RWPE2 (cell line): ENCODE results near the gene SNX9.
A peak's percentile ranks its signal among the peaks of the same experiment; 100 is the strongest.

Experiments
- ATAC-seq: fragments of 200-7000 bp; cut with Tn5 transposase; 3 replicates; pipeline ENCODE4 v1.9.1; 2021; ENCODE audit warnings: low read depth
- DNase-seq: peaks from one replicate; pipeline ENCODE4 v3.0.0-alpha.2; 2020; ENCODE audit warnings: low spot score
- H3K27ac ChIP-seq: fragments of 450-650 bp; 2 replicates; pipeline ENCODE4 v1.5.1; 2017; ENCODE audit warnings: mild to moderate bottlenecking; ENCODE audit not compliant: poor library complexity, severe bottlenecking
- H3K27me3 ChIP-seq: fragments of 250-450 bp; sonication (Bioruptor Pico); 2 replicates; pipeline ENCODE4 v1.5.1; 2021; ENCODE audit warnings: mild to moderate bottlenecking, moderate library complexity; ENCODE audit not compliant: insufficient read depth, poor library complexity, severe bottlenecking
- H3K36me3 ChIP-seq: fragments of 250-450 bp; sonication (Bioruptor Pico); 2 replicates; pipeline ENCODE4 v1.5.1; 2020; ENCODE audit warnings: low read depth, mild to moderate bottlenecking, moderate library complexity
- H3K4me1 ChIP-seq: fragments of 250-450 bp; sonication (Bioruptor Pico); 2 replicates; pipeline ENCODE4 v1.5.1; 2021; ENCODE audit warnings: mild to moderate bottlenecking, moderate library complexity; ENCODE audit not compliant: insufficient read depth, poor library complexity, severe bottlenecking
- H3K4me3 ChIP-seq: fragments of 250-450 bp; sonication (Bioruptor Pico); 2 replicates; pipeline ENCODE4 v1.5.1; 2021; ENCODE audit warnings: mild to moderate bottlenecking, moderate library complexity; ENCODE audit not compliant: severe bottlenecking
- H3K9me3 ChIP-seq: fragments of 250-450 bp; sonication (Bioruptor Pico); 2 replicates; pipeline ENCODE4 v1.5.1; 2021; ENCODE audit warnings: mild to moderate bottlenecking, moderate library complexity; ENCODE audit not compliant: severe bottlenecking
- TF ChIP-seq, protein P1 (sequence below): fragments of 450-650 bp; IDR thresholded peaks from one replicate; pipeline ENCODE4 v1.5.1; 2017; ENCODE audit warnings: mild to moderate bottlenecking, moderate library complexity; ENCODE audit not compliant: poor library complexity, severe bottlenecking

The SNX9 gene

GRCh38 chr6:157952861-157953351, 129.9 kb downstream of the SNX9 start:
- DNase-seq (no peak), ATAC-seq (0 out of 3 replicates have a peak, but pooled peaks have one; percentile 26)
- no peaks in the 10 kb centered on the region for H3K36me3 ChIP-seq
- no peak overlapping the region for H3K27ac ChIP-seq
- no peak overlapping the region for H3K4me3 ChIP-seq
- H3K27me3 ChIP-seq: no peaks in the 10 kb centered on the region
- TF ChIP-seq, protein P1, sequence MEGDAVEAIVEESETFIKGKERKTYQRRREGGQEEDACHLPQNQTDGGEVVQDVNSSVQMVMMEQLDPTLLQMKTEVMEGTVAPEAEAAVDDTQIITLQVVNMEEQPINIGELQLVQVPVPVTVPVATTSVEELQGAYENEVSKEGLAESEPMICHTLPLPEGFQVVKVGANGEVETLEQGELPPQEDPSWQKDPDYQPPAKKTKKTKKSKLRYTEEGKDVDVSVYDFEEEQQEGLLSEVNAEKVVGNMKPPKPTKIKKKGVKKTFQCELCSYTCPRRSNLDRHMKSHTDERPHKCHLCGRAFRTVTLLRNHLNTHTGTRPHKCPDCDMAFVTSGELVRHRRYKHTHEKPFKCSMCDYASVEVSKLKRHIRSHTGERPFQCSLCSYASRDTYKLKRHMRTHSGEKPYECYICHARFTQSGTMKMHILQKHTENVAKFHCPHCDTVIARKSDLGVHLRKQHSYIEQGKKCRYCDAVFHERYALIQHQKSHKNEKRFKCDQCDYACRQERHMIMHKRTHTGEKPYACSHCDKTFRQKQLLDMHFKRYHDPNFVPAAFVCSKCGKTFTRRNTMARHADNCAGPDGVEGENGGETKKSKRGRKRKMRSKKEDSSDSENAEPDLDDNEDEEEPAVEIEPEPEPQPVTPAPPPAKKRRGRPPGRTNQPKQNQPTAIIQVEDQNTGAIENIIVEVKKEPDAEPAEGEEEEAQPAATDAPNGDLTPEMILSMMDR: no peak
- H3K4me1 ChIP-seq: no peaks in the 10 kb centered on the region
- peaks cover 8% of the 10 kb centered on the region for H3K9me3 ChIP-seq

- Histone ChIP-seq H3K27ac (no peak overlapping the region), H3K4me1 (no peaks in the 10 kb centered on the region), H3K27me3 (no peaks in the 10 kb centered on the region), H3K9me3 (peaks cover 11% of the 10 kb centered on the region), H3K36me3 (no peaks in the 10 kb centered on the region), H3K4me3 (no peak overlapping the region)
- no peak for DNase-seq
- TF ChIP-seq, protein P1: no peak
- peak; percentile 7; the same call in 1 of the 3 replicates for ATAC-seq
These were observed 130.6 kb downstream of the SNX9 start for GRCh38 chr6:157953580-157954091.

DNA sequence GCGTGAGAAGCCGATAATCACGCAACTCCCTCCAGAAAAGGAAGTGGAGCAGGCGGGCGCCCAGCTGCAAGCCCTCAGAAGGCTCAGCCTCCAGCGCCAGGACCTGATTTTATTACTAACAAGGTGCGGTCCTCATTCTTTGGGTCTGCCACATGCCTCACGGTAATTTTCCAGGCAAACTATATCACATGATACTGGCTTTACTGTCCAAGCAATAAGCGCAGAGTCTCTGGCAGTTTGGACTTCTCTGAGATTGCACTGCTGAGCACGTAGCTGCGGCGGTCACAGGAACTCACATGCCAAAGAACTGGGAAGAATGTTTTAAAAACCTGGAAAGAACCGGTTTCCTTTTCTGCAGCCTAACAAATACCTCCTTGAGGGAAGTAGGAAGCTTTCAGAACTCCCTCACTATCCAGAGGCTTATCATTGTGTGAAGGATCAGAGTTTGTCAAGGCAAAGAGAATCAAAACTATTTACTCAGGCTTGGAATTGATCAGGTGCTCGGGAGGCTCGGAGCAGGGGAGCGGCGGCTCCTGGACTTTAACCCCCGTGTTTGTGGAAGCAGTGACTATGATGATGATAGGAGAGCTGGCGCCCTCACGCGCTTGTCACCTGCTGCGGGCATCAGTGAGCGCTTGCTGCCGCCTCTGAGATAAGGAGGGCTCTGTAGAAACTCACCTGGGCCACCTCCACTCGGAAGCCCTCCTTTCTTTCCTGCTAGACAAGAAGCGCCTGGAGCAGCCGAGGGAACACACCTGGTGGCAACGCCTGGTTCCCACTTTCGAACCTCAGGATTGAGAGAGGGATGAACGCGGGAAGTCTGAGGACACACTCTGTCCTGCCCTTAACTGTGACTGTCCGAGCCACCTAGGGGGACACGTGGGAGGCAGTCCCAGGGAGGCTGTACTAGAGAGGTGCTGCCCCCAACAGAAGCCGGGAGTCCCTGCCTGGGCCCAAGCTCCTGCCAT, 131.4 kb downstream of the SNX9 start:
- ATAC-seq: peak; percentile 68
- Histone ChIP-seq H3K27ac (no peak overlapping the region), H3K4me3 (no peak overlapping the region), H3K4me1 (no peaks in the 10 kb centered on the region), H3K27me3 (no peaks in the 10 kb centered on the region), H3K36me3 (no peaks in the 10 kb centered on the region), H3K9me3 (peaks cover 15% of the 10 kb centered on the region)
- no peak for DNase-seq
- TF ChIP-seq, protein P1: no peak

DNA sequence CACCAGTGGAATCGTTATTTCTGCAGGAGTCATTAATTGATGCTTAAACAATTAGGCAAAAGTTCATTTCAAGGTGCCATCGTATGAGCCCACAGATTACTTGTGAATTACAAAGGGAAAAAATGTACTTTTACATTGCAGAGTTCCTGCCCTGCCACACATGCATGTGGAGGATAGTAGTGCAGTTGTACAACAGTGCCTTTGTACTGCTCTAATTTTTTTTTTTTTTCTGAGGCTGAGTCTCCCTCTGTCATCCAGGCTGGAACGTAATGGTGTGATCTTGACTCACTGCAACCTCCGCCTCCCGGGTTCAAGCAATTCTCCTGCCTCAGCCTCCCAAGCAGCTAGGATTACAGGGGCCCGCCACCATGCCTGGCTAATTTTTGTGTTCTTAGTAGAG, 132.6 kb downstream of the SNX9 start:
- TF ChIP-seq, protein P1: no peak
- no peaks in the 10 kb centered on the region for H3K4me1 ChIP-seq
- ATAC-seq (no peak), DNase-seq (no peak)
- H3K9me3 ChIP-seq: peaks cover 10% of the 10 kb centered on the region
- no peak overlapping the region for H3K27ac ChIP-seq
- no peaks in the 10 kb centered on the region for H3K36me3 ChIP-seq
- H3K27me3 ChIP-seq: no peaks in the 10 kb centered on the region
- H3K4me3 ChIP-seq: no peak overlapping the region
